ENCODE data around the gene BHLHE40.

The BHLHE40 gene

GRCh38 chr3:5022187-5022965, 43.1 kb downstream of the BHLHE40 start:
- Histone ChIP-seq H3K4me3 (ENCODE audit: low read length in 2 of 2) (no peak overlapping the region), H3K36me3 (ENCODE audit: control insufficient read depth in 2 of 2, insufficient read depth in 2 of 2, low read length in 2 of 2) (no peaks in the 10 kb centered on the region), H3K9me3 (ENCODE audit: control insufficient read depth in 2 of 2, low read length in 2 of 2) (no peaks in the 10 kb centered on the region), H3K27me3 (ENCODE audit: control insufficient read depth in 1 of 2, insufficient read depth in 2 of 2, low read length in 2 of 2) (no peaks in the 10 kb centered on the region), H3K27ac (ENCODE audit: low read length) (no peak overlapping the region), H3K4me1 (ENCODE audit: control insufficient read depth, insufficient read depth, low read length) (peaks cover 15% of the 10 kb centered on the region), H3K9ac (ENCODE audit: low read length in 2 of 2) (no peak overlapping the region)

GRCh38 chr3:5022966-5023776, 43.9 kb downstream of the BHLHE40 start:
- H3K4me3 ChIP-seq (ENCODE audit: low read length in 2 of 2): no peak overlapping the region
- no peaks in the 10 kb centered on the region for H3K9me3 ChIP-seq (ENCODE audit: control insufficient read depth in 2 of 2, low read length in 2 of 2)
- H3K27me3 ChIP-seq (ENCODE audit: control insufficient read depth in 1 of 2, insufficient read depth in 2 of 2, low read length in 2 of 2): no peaks in the 10 kb centered on the region
- no peaks in the 10 kb centered on the region for H3K36me3 ChIP-seq (ENCODE audit: control insufficient read depth in 2 of 2, insufficient read depth in 2 of 2, low read length in 2 of 2)
- peak overlapping the region; percentile 6 for H3K27ac ChIP-seq (ENCODE audit: low read length)
- H3K4me1 ChIP-seq (ENCODE audit: control insufficient read depth, insufficient read depth, low read length): peaks cover 13% of the 10 kb centered on the region
- H3K9ac ChIP-seq (ENCODE audit: low read length in 2 of 2): no peak overlapping the region

- Histone ChIP-seq H3K27me3 (ENCODE audit: control insufficient read depth in 1 of 2, insufficient read depth in 2 of 2, low read length in 2 of 2) (no peaks in the 10 kb centered on the region), H3K9me3 (ENCODE audit: control insufficient read depth in 2 of 2, low read length in 2 of 2) (no peaks in the 10 kb centered on the region), H3K36me3 (ENCODE audit: control insufficient read depth in 2 of 2, insufficient read depth in 2 of 2, low read length in 2 of 2) (no peaks in the 10 kb centered on the region), H3K9ac (ENCODE audit: low read length in 2 of 2) (no peak overlapping the region), H3K4me1 (ENCODE audit: control insufficient read depth, insufficient read depth, low read length) (peaks cover 8% of the 10 kb centered on the region), H3K4me3 (ENCODE audit: low read length in 2 of 2) (no peak overlapping the region), H3K27ac (ENCODE audit: low read length) (no peak overlapping the region)
Observed at GRCh38 chr3:5023777-5024346, 44.6 kb downstream of the BHLHE40 start.

GRCh38 chr3:5026046-5026362, 46.8 kb downstream of the BHLHE40 start:
- peak overlapping the region; percentile 41 for H3K27ac ChIP-seq (ENCODE audit: low read length)
- H3K4me1 ChIP-seq (ENCODE audit: control insufficient read depth, insufficient read depth, low read length): peaks cover 8% of the 10 kb centered on the region
- peak overlapping the region in 1 of 2 donors; percentile 75 for H3K4me3 ChIP-seq (ENCODE audit: low read length in 2 of 2)
- peak overlapping the region; percentile 29 to 60 for H3K9ac ChIP-seq (ENCODE audit: low read length in 2 of 2)
- H3K27me3 ChIP-seq (ENCODE audit: control insufficient read depth in 1 of 2, insufficient read depth in 2 of 2, low read length in 2 of 2): no peaks in the 10 kb centered on the region
- H3K36me3 ChIP-seq (ENCODE audit: control insufficient read depth in 2 of 2, insufficient read depth in 2 of 2, low read length in 2 of 2): no peaks in the 10 kb centered on the region
- no peaks in the 10 kb centered on the region for H3K9me3 ChIP-seq (ENCODE audit: control insufficient read depth in 2 of 2, low read length in 2 of 2)

- peaks cover 8% of the 10 kb centered on the region for H3K4me1 ChIP-seq (ENCODE audit: control insufficient read depth, insufficient read depth, low read length)
- H3K4me3 ChIP-seq (ENCODE audit: low read length in 2 of 2): no peak overlapping the region
- no peaks in the 10 kb centered on the region for H3K9me3 ChIP-seq (ENCODE audit: control insufficient read depth in 2 of 2, low read length in 2 of 2)
- no peaks in the 10 kb centered on the region for H3K27me3 ChIP-seq (ENCODE audit: control insufficient read depth in 1 of 2, insufficient read depth in 2 of 2, low read length in 2 of 2)
- no peaks in the 10 kb centered on the region for H3K36me3 ChIP-seq (ENCODE audit: control insufficient read depth in 2 of 2, insufficient read depth in 2 of 2, low read length in 2 of 2)
- H3K9ac ChIP-seq (ENCODE audit: low read length in 2 of 2): no peak overlapping the region
- no peak overlapping the region for H3K27ac ChIP-seq (ENCODE audit: low read length)
Observed at GRCh38 chr3:5029715-5030114, 50.5 kb downstream of the BHLHE40 start.

GRCh38 chr3:5030152-5030551, 50.9 kb downstream of the BHLHE40 start:
- Histone ChIP-seq H3K9me3 (ENCODE audit: control insufficient read depth in 2 of 2, low read length in 2 of 2) (no peaks in the 10 kb centered on the region), H3K4me3 (ENCODE audit: low read length in 2 of 2) (no peak overlapping the region), H3K36me3 (ENCODE audit: control insufficient read depth in 2 of 2, insufficient read depth in 2 of 2, low read length in 2 of 2) (no peaks in the 10 kb centered on the region), H3K27ac (ENCODE audit: low read length) (no peak overlapping the region), H3K9ac (ENCODE audit: low read length in 2 of 2) (no peak overlapping the region), H3K27me3 (ENCODE audit: control insufficient read depth in 1 of 2, insufficient read depth in 2 of 2, low read length in 2 of 2) (no peaks in the 10 kb centered on the region), H3K4me1 (ENCODE audit: control insufficient read depth, insufficient read depth, low read length) (peaks cover 8% of the 10 kb centered on the region)

- H3K4me1 ChIP-seq (ENCODE audit: control insufficient read depth, insufficient read depth, low read length): no peaks in the 10 kb centered on the region
- no peak overlapping the region for H3K4me3 ChIP-seq (ENCODE audit: low read length in 2 of 2)
- no peaks in the 10 kb centered on the region for H3K27me3 ChIP-seq (ENCODE audit: control insufficient read depth in 1 of 2, insufficient read depth in 2 of 2, low read length in 2 of 2)
- H3K36me3 ChIP-seq (ENCODE audit: control insufficient read depth in 2 of 2, insufficient read depth in 2 of 2, low read length in 2 of 2): no peaks in the 10 kb centered on the region
- H3K9me3 ChIP-seq (ENCODE audit: control insufficient read depth in 2 of 2, low read length in 2 of 2): no peaks in the 10 kb centered on the region
- H3K9ac ChIP-seq (ENCODE audit: low read length in 2 of 2): no peak overlapping the region
- H3K27ac ChIP-seq (ENCODE audit: low read length): no peak overlapping the region
Observed at GRCh38 chr3:5032844-5033243, 53.6 kb downstream of the BHLHE40 start.
